Measurements from ENCODE around the gene FLYWCH2.
"Not testable (repeated sequence)": the region's sequence is repeated elsewhere in the genome, so short reads cannot be mapped to it uniquely, and the experiment has no call there.

Gene FLYWCH2

GRCh38 chr16:2907084-2907753 lies 24.2 kb downstream of the FLYWCH2 start:
- CTCF ChIA-PET, result interaction anchor here (0.7 to 1.8 kb wide), 16 partner anchors 9 to 187 kb away, joined by 3 to 11 read pairs (median 5); partner anchors contain the start of gene FLYWCH2
- not testable (repeated sequence) for H3K9me3 ChIP-seq (ENCODE audit: control insufficient read depth, insufficient read depth, low read depth, low read length); H3K4me3 ChIP-seq (ENCODE audit: low read depth, low read length); H3K4me1 ChIP-seq (ENCODE audit: control insufficient read depth, insufficient read depth, low read length); H3K27ac ChIP-seq (ENCODE audit: extremely low read depth, low read depth, low read length); H3K36me3 ChIP-seq (ENCODE audit: control insufficient read depth in 2 of 2, insufficient read depth in 1 of 2, low read length in 2 of 2)
- POLR2A ChIA-PET, result interaction anchor here (0.7 to 1.0 kb wide), 2 partner anchors 24 to 31 kb away, joined by 3 to 4 read pairs; partner anchors contain the start of gene FLYWCH2
- 0 out of 2 replicates have a peak, but pooled peaks have one; percentile 42 for TF ChIP-seq PRDM1 (tag by site-specific recombination; IDR thresholded peaks at IDR 0.05)
- 0 out of 2 replicates have a peak, but pooled peaks have one; percentile 31 for TF ChIP-seq ZNF335 (tag by site-specific recombination; conservative IDR thresholded peaks at IDR 0.05)
- TF ChIP-seq SP7 (tag by site-specific recombination; IDR thresholded peaks at IDR 0.05), result 0 out of 2 replicates have a peak, but pooled peaks have one; percentile 25
- TF ChIP-seq ZNF654 (tag by site-specific recombination; IDR thresholded peaks at IDR 0.05; ENCODE audit: low read depth), result peak; percentile 55
- peak; percentile 56; the same call in 1 of the 2 replicates for TF ChIP-seq ZNF18 (tag by site-specific recombination; IDR thresholded peaks at IDR 0.05)
- peak; percentile 65; the same call in 1 of the 2 replicates for TF ChIP-seq ZNF2 (tag by site-specific recombination; IDR thresholded peaks at IDR 0.05)
- peak; percentile 34; the same call in 1 of the 2 replicates for TF ChIP-seq ZBTB8A (tag by site-specific recombination; IDR thresholded peaks at IDR 0.05)
- 0 out of 2 replicates have a peak, but pooled peaks have one; percentile 31 for TF ChIP-seq ZNF561 (tag by site-specific recombination; IDR thresholded peaks at IDR 0.05; ENCODE audit: borderline replicate concordance)
- peak; percentile 80 for TF ChIP-seq CTCF (tag by site-specific recombination; IDR thresholded peaks at IDR 0.05)
- 0 out of 2 replicates have a peak, but pooled peaks have one; percentile 51 for TF ChIP-seq KLF10 (tag by site-specific recombination; IDR thresholded peaks at IDR 0.05)
- TF ChIP-seq ATF2 (tag by site-specific recombination; IDR thresholded peaks at IDR 0.05; ENCODE audit: low read depth), result peak; percentile 74

GRCh38 chr16:2910441-2910969 lies 27.5 kb downstream of the FLYWCH2 start:
- Histone ChIP-seq H3K9me3 (ENCODE audit: control insufficient read depth, insufficient read depth, low read depth, low read length) (no peaks in the 10 kb centered on the region), H3K4me1 (ENCODE audit: control insufficient read depth, insufficient read depth, low read length) (peaks cover 3% of the 10 kb centered on the region; the same call in 1 of the 2 replicates), H3K27ac (ENCODE audit: extremely low read depth, low read depth, low read length) (no peak overlapping the region), H3K4me3 (ENCODE audit: low read depth, low read length) (no peak overlapping the region), H3K36me3 (ENCODE audit: control insufficient read depth in 2 of 2, insufficient read depth in 1 of 2, low read length in 2 of 2) (peaks cover 0 to 7% of the 10 kb centered on the region in 2 experiments; a peak in 2 of 3 replicates)
- POLR2A ChIA-PET, result interaction anchor here (1.0 kb wide), 1 partner anchor 28 kb away, joined by 3 read pairs; the partner anchor contains the start of gene FLYWCH2
- TF ChIP-seq ZNF239 (tag by site-specific recombination; IDR thresholded peaks at IDR 0.05) (no peak), ZNF521 (tag by site-specific recombination; IDR thresholded peaks at IDR 0.05) (no peak)
- CTCF ChIA-PET, result interaction anchor here (1.2 to 2.2 kb wide), 4 partner anchors 16 to 89 kb away, joined by 4 to 6 read pairs (median 5); no protein-coding TSS in a partner anchor

All from HEK293 (cell line).